ENCODE results near the gene LIPH. TPM values are rescaled to one million over a fixed set of nuclear protein-coding genes. Genes with fewer than 3 reads are reported as not detected.
"Not testable (repeated sequence)": the region's sequence is repeated elsewhere in the genome, so short reads cannot be mapped to it uniquely, and the experiment has no call there.

The LIPH gene
- polyA plus RNA-seq (2013, experiment 1 of 2; ENCODE audit: insufficient read length), result not detected
- polyA plus RNA-seq (2013, experiment 2 of 2; ENCODE audit: insufficient read length), result not detected

GRCh38 chr3:185552358-185552877, at the start of gene LIPH:
Gene LIPH (minus strand): TSS chr3:185552588. CDS start chr3:185552471, 117 bp downstream.
- DNase-seq, result peak; percentile 15

- DNase-seq, result no peak
Observed at GRCh38 chr3:185595526-185595925, 43.1 kb upstream of the LIPH start.

GRCh38 chr3:185594073-185594472, 41.7 kb upstream of the LIPH start:
- DNase-seq, result no peak

- DNase-seq, result no peak
Observed at GRCh38 chr3:185586686-185587039, 34.3 kb upstream of the LIPH start.

GRCh38 chr3:185585859-185586685, 33.7 kb upstream of the LIPH start, which contains the start of gene SENP2:
Gene SENP2 (plus strand): TSS chr3:185586295. CDS start chr3:185586414, 119 bp downstream.
- peak; percentile 99 for DNase-seq

- no peak for DNase-seq
Observed at GRCh38 chr3:185585518-185585858, 33.1 kb upstream of the LIPH start.

GRCh38 chr3:185584686-185585085, 32.3 kb upstream of the LIPH start:
- no peak for DNase-seq

GRCh38 chr3:185583925-185584324, 31.5 kb upstream of the LIPH start:
- no peak for DNase-seq

- DNase-seq, result no peak
Observed at GRCh38 chr3:185582871-185583270, 30.5 kb upstream of the LIPH start.

GRCh38 chr3:185582236-185582635, 29.8 kb upstream of the LIPH start:
- no peak for DNase-seq

GRCh38 chr3:185575108-185575869, 22.9 kb upstream of the LIPH start:
- peak; percentile 39 for DNase-seq

GRCh38 chr3:185572183-185572582, 19.8 kb upstream of the LIPH start:
- no peak for DNase-seq

- DNase-seq, result no peak
Observed at GRCh38 chr3:185561958-185562357, 9.6 kb upstream of the LIPH start.

GRCh38 chr3:185561374-185561943, 9.1 kb upstream of the LIPH start:
- no peak for DNase-seq

- no peak for DNase-seq
Observed at GRCh38 chr3:185560676-185561075, 8.3 kb upstream of the LIPH start.

GRCh38 chr3:185559706-185560090, 7.3 kb upstream of the LIPH start:
- DNase-seq, result no peak

GRCh38 chr3:185558395-185558794, 6.0 kb upstream of the LIPH start:
- DNase-seq, result no peak

GRCh38 chr3:185556640-185557039, 4.3 kb upstream of the LIPH start:
- not testable (repeated sequence) for DNase-seq

GRCh38 chr3:185555860-185556347, 3.5 kb upstream of the LIPH start:
- no peak for DNase-seq

- DNase-seq, result no peak
Observed at GRCh38 chr3:185555101-185555501, 2.7 kb upstream of the LIPH start.

GRCh38 chr3:185549651-185550111, 2.7 kb downstream of the LIPH start:
- peak; percentile 50 for DNase-seq

- peak; percentile 95 for DNase-seq
Observed at GRCh38 chr3:185549122-185549521, 3.3 kb downstream of the LIPH start.

- DNase-seq, result no peak
Observed at GRCh38 chr3:185540695-185541094, 11.7 kb downstream of the LIPH start.
